Brain microvascular endothelial cell (primary cell): Measurements from ENCODE around the gene BIRC6.

Experiments used
- DNase-seq: peaks from one replicate; pipeline ENCODE4 v3.0.0-alpha.2; 2020
- H3K27ac ChIP-seq: fragments of 250-450 bp; sonication (Bioruptor Pico); 2 replicates; pipeline ENCODE4 v1.5.1; 2020; ENCODE audit warnings: mild to moderate bottlenecking, moderate library complexity
- H3K27me3 ChIP-seq: fragments of 250-450 bp; sonication (Bioruptor Pico); replicated peaks from 2 replicates; pipeline ENCODE4 v1.5.1; 2020; ENCODE audit warnings: mild to moderate bottlenecking
- H3K36me3 ChIP-seq: fragments of 250-450 bp; sonication (Bioruptor Pico); replicated peaks from 2 replicates; pipeline ENCODE4 v1.5.1; 2020; ENCODE audit warnings: mild to moderate bottlenecking
- H3K4me3 ChIP-seq: 2 replicates; pipeline ENCODE4 v1.5.1; 2011; ENCODE audit warnings: low read depth, mild to moderate bottlenecking, control low read depth, low read length, moderate library complexity
- in situ Hi-C: cut with HindIII; loops from 2 replicates; pipeline ENCODE4 v1.10.0; 2017; ENCODE audit warnings: low sequenced_read_pairs, low pct_ligation_motif_present
- TF ChIP-seq, protein P1 (sequence below): IDR thresholded peaks from 2 replicates; pipeline ENCODE4 v1.5.1; 2011; ENCODE audit warnings: low read depth, mild to moderate bottlenecking, moderate library complexity, low read length, control low read depth, inconsistent platforms; ENCODE audit errors: missing control alignments

The BIRC6 gene

DNA sequence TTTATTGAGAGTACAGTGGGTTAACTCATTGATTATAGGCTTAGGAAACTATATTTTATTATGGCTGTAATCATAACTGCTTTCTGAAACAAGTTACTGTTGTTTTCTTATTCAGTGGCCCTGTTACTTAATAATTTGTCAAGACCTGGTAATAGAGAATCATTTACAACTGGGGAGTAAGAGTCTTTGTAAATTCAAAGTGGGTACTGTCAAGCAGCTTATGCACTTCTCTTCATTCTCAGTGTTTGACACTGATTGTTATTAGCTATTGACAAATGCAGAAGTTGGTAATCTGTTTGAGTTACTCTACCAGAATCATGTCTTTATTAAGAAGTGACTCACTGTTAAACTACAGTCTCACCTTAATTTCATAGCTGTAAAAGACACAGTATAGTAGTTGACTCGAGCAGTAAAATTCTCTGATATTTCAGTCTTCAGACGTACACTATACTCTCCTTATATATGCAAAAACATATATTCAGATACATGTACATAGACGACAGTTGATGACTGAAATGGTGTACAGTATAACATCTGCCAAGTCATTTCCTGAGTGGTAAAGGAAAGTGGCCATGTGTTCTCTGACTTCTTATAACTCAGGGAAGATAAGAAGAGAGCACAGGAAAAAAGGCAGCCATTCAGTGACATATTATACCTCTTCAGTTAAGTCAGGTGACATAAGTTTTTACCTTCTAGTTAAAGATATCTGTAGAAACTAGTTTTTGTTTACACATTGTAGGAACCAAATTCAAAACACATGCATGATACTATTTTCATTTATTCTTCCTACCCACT is 235.0 kb downstream of the BIRC6 start:
- TF ChIP-seq, protein P1, sequence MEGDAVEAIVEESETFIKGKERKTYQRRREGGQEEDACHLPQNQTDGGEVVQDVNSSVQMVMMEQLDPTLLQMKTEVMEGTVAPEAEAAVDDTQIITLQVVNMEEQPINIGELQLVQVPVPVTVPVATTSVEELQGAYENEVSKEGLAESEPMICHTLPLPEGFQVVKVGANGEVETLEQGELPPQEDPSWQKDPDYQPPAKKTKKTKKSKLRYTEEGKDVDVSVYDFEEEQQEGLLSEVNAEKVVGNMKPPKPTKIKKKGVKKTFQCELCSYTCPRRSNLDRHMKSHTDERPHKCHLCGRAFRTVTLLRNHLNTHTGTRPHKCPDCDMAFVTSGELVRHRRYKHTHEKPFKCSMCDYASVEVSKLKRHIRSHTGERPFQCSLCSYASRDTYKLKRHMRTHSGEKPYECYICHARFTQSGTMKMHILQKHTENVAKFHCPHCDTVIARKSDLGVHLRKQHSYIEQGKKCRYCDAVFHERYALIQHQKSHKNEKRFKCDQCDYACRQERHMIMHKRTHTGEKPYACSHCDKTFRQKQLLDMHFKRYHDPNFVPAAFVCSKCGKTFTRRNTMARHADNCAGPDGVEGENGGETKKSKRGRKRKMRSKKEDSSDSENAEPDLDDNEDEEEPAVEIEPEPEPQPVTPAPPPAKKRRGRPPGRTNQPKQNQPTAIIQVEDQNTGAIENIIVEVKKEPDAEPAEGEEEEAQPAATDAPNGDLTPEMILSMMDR = no peak
- peak; percentile 11 for DNase-seq
- H3K27ac ChIP-seq = peak overlapping the region; percentile 42
- in situ Hi-C loops = no loop called here
- H3K4me3 ChIP-seq = no peak overlapping the region
- H3K36me3 ChIP-seq = peaks cover 2% of the 10 kb centered on the region
- H3K27me3 ChIP-seq = no peaks in the 10 kb centered on the region

DNA sequence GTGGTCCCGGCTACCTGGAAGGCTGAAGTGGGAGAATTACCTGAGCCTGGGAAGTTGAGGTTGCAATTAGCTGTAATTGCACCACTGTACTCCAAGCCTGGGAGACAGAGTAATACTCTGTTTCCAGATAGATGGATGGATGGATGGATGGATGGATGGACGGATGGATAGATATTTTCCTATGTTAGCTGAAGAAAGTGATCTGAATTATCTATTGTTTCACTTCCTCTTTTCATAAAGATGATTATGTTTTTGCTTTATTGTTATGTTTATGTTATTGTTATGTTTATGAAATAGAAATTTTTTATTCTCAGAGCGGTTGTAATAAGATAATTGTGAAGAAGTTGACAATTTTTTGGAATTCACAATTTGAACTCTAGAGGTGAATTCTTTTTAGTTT is 237.8 kb downstream of the BIRC6 start:
- in situ Hi-C loops = no loop called here
- TF ChIP-seq, protein P1 = no peak
- H3K27me3 ChIP-seq = no peaks in the 10 kb centered on the region

DNA sequence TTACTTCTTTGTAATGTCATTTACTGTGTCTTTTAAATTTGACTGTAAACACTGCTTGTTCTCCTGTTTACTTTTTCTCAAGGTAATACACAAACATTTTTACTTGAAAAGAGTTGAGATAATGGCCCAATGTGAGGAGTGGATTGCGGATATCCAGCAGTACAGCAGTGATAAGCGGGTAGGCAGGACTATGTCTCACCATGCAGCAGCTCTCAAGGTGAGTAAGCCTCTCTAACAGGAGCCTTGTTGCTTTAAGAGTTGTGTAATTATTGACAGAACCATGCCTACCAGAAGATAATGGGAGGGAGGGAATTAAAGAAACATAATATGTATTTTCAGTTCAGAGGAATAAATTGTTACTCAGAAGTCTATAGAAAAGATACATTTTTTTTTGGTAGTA is 254.5 kb downstream of the BIRC6 start:
- in situ Hi-C loops = no loop called here
- peaks cover 16% of the 10 kb centered on the region for H3K36me3 ChIP-seq

More for the DNA sequence above, 237.8 kb downstream of the BIRC6 start:
- H3K36me3 ChIP-seq = peaks cover 2% of the 10 kb centered on the region
- H3K4me3 ChIP-seq = no peak overlapping the region
- DNase-seq = no peak
- no peak overlapping the region for H3K27ac ChIP-seq

DNA sequence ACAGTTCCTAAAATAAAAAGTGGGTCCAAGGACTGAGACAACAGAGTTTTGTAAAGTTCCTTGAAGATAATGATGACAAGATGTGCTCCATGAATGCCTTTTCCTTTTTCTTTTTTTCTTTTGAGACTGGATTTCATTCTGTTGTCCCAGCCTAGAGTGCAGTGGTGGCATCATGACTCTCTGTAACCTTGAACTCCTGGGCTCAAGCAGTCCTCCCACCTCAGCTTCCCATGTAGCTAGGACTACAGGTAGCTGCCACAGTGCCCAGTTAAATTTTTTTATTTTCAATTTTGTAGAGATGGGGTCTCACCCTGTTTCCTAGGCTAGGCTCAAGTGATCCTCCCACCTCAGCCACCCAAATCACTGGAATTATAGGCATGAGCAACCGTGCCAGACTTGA is 254.9 kb downstream of the BIRC6 start:
- H3K27ac ChIP-seq = no peak overlapping the region
- no peaks in the 10 kb centered on the region for H3K27me3 ChIP-seq
- peaks cover 16% of the 10 kb centered on the region for H3K36me3 ChIP-seq
- no peak overlapping the region for H3K4me3 ChIP-seq
- DNase-seq = no peak
- in situ Hi-C loops = no loop called here
- TF ChIP-seq, protein P1 = no peak

More for the DNA sequence above, 254.5 kb downstream of the BIRC6 start:
- TF ChIP-seq, protein P1 = no peak
- DNase-seq = no peak
- no peak overlapping the region for H3K4me3 ChIP-seq
- no peak overlapping the region for H3K27ac ChIP-seq
- no peaks in the 10 kb centered on the region for H3K27me3 ChIP-seq

DNA sequence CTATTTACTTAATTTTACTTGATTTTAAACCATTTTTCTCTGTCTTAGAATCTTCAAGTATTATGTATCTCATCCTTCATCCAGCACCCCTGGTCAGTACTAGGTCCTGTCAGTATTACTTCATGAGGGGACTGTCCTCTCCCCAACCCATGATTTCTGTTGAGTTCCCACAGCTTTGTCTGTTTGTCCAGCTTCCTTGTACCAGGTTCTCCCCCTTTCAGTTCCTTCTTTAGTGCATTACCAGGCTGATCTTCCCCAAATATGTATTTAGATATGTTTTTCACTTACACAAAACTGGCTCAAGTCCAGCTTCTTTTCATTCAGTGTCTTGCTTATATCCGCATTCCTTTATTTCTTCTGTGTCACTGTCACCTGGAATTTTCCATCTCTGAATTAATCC is 257.3 kb downstream of the BIRC6 start:
- Histone ChIP-seq H3K27me3 (no peaks in the 10 kb centered on the region), H3K4me3 (no peak overlapping the region), H3K36me3 (peaks cover 17% of the 10 kb centered on the region), H3K27ac (no peak overlapping the region)
- in situ Hi-C loops = no loop called here
- TF ChIP-seq, protein P1 = no peak
- DNase-seq = no peak
